MV-4-11 (cell line): ENCODE data around the gene PEG3.

Experiments used
- DNase-seq: peaks from one replicate; lab custom pipeline; 2025; lab: John Stamatoyannopoulos, UW

PEG3 gene

GRCh38 chr19:56838909-56839651 lies 1.4 kb downstream of the PEG3 start:
- DNase-seq, result no peak

GRCh38 chr19:56838024-56838908 lies 2.3 kb downstream of the PEG3 start:
- DNase-seq, result no peak

- no peak for DNase-seq
Measured at GRCh38 chr19:56837492-56838023, 3.0 kb downstream of the PEG3 start.

GRCh38 chr19:56837004-56837403 lies 3.5 kb downstream of the PEG3 start:
- no peak for DNase-seq

- DNase-seq, result no peak
Measured at GRCh38 chr19:56836059-56836458, 4.5 kb downstream of the PEG3 start.

- no peak for DNase-seq
Measured at GRCh38 chr19:56835401-56835800, 5.1 kb downstream of the PEG3 start.

- peak; percentile 61 for DNase-seq
Measured at GRCh38 chr19:56834564-56835375, 5.8 kb downstream of the PEG3 start.

GRCh38 chr19:56832352-56832928 lies 8.1 kb downstream of the PEG3 start:
- DNase-seq, result no peak

- DNase-seq, result peak; percentile 34
Measured at GRCh38 chr19:56831255-56831654, 9.3 kb downstream of the PEG3 start.

GRCh38 chr19:56829596-56829995 lies 10.9 kb downstream of the PEG3 start:
- DNase-seq, result no peak

GRCh38 chr19:56827708-56828107 lies 12.8 kb downstream of the PEG3 start:
- no peak for DNase-seq

- no peak for DNase-seq
Measured at GRCh38 chr19:56823956-56824355, 16.6 kb downstream of the PEG3 start.

- DNase-seq, result no peak
Measured at GRCh38 chr19:56823417-56823816, 17.1 kb downstream of the PEG3 start.

GRCh38 chr19:56822755-56823154 lies 17.8 kb downstream of the PEG3 start:
- no peak for DNase-seq

- DNase-seq, result no peak
Measured at GRCh38 chr19:56821675-56822074, 18.9 kb downstream of the PEG3 start.

GRCh38 chr19:56821209-56821608 lies 19.3 kb downstream of the PEG3 start:
- no peak for DNase-seq

- DNase-seq, result no peak
Measured at GRCh38 chr19:56819166-56819565, 21.4 kb downstream of the PEG3 start.

- DNase-seq, result no peak
Measured at GRCh38 chr19:56814656-56815055, 25.9 kb downstream of the PEG3 start.

- no peak for DNase-seq
Measured at GRCh38 chr19:56813531-56813930, 27.0 kb downstream of the PEG3 start.

- DNase-seq, result no peak
Measured at GRCh38 chr19:56811480-56811879, 29.0 kb downstream of the PEG3 start.

GRCh38 chr19:56810260-56810659 lies 30.3 kb downstream of the PEG3 start:
- no peak for DNase-seq
